Stimulated activated CD4-positive, alpha-beta T cell treated with anti-CD3 and anti-CD28 coated beads, Interleukin-12 subunit alpha, Interleukin-12 subunit beta, amount 100 ng/mL, for 24 hours (primary cell): ENCODE results near the gene PTPRU.

ENCODE experiments used
- DNase-seq, 2 experiments: peaks; one replicate each; pipeline ENCODE4 v3.0.0-alpha.2; 2020; ENCODE audit warnings: low read depth in 2 of 2

The PTPRU gene

GRCh38 chr1:29245876-29246275 lies 9.6 kb downstream of the PTPRU start:
- no peak for DNase-seq

GRCh38 chr1:29247044-29247443 lies 10.7 kb downstream of the PTPRU start:
- DNase-seq = no peak

GRCh38 chr1:29247571-29248273 lies 11.4 kb downstream of the PTPRU start:
- DNase-seq = no peak

- no peak for DNase-seq
Observed at GRCh38 chr1:29248409-29248808, 12.1 kb downstream of the PTPRU start.

GRCh38 chr1:29249170-29249691 lies 12.9 kb downstream of the PTPRU start:
- DNase-seq = no peak

- DNase-seq = no peak
Observed at GRCh38 chr1:29249951-29250581, 13.7 kb downstream of the PTPRU start.

- DNase-seq = no peak
Observed at GRCh38 chr1:29251164-29252124, 15.1 kb downstream of the PTPRU start.

GRCh38 chr1:29253180-29253579 lies 16.9 kb downstream of the PTPRU start:
- no peak for DNase-seq

- DNase-seq = no peak
Observed at GRCh38 chr1:29254346-29254745, 18.0 kb downstream of the PTPRU start.

GRCh38 chr1:29255134-29255666 lies 18.9 kb downstream of the PTPRU start:
- no peak for DNase-seq

GRCh38 chr1:29256394-29256793 lies 20.1 kb downstream of the PTPRU start:
- no peak for DNase-seq

- DNase-seq = no peak
Observed at GRCh38 chr1:29256979-29257804, 20.9 kb downstream of the PTPRU start.

GRCh38 chr1:29258189-29258975 lies 22.1 kb downstream of the PTPRU start:
- no peak for DNase-seq

- DNase-seq = no peak
Observed at GRCh38 chr1:29258976-29259801, 22.9 kb downstream of the PTPRU start.

- no peak for DNase-seq
Observed at GRCh38 chr1:29259802-29260441, 23.6 kb downstream of the PTPRU start.

GRCh38 chr1:29260531-29260930 lies 24.2 kb downstream of the PTPRU start:
- no peak for DNase-seq

- DNase-seq = no peak
Observed at GRCh38 chr1:29264773-29265389, 28.6 kb downstream of the PTPRU start.

GRCh38 chr1:29266912-29267311 lies 30.6 kb downstream of the PTPRU start:
- no peak for DNase-seq
